PC-3 (cell line): Measurements from ENCODE around the gene ZCCHC14. TPM values are rescaled to one million over a fixed set of nuclear protein-coding genes. Genes with fewer than 3 reads are reported as not detected.

Experiments used
- ATAC-seq: fragments of 200-7000 bp; cut with Tn5 transposase; 2 replicates; pipeline ENCODE4 v1.9.1; 2020; ENCODE audit warnings: mild to moderate bottlenecking, moderate library complexity
- BruUV-seq: library from RNA; stranded (reverse); fragments of 400-500 nt; replicated peaks from 2 replicates; lab custom pipeline; 2021; lab: Mats Ljungman, UMichigan
- CTCF ChIA-PET: fragments of 300-600 bp; sonication (Branson Sonifier 250); formaldehyde crosslinking; loops from one replicate; lab custom pipeline; 2022; ENCODE audit warnings: antibody characterized with exemption; lab: Charles Lee
- POLR2A ChIA-PET: fragments of 300-600 bp; sonication (Branson Sonifier 250); formaldehyde crosslinking; loops from one replicate; lab custom pipeline; 2022; ENCODE audit warnings: antibody characterized with exemption; ENCODE audit not compliant: unreplicated experiment; lab: Charles Lee
- DNase-seq: peaks from one replicate; pipeline ENCODE4 v3.0.0-alpha.2; 2015
- H2AFZ ChIP-seq: fragments of 300-600 bp; sonication (generic); 2 replicates; pipeline ENCODE4 v1.6.0; 2016; ENCODE audit warnings: antibody characterized with exemption, low read length
- H3F3A ChIP-seq: fragments of 300-600 bp; sonication (generic); one replicate; pipeline ENCODE4 v1.6.0; 2017; ENCODE audit warnings: antibody characterized with exemption, low read length, control low read depth, mild to moderate bottlenecking; ENCODE audit not compliant: unreplicated experiment
- H3K27ac ChIP-seq: fragments of 300-600 bp; sonication (generic); 2 replicates; pipeline ENCODE4 v1.5.1; 2016; ENCODE audit warnings: mild to moderate bottlenecking, low read length
- H3K27me3 ChIP-seq: fragments of 300-600 bp; sonication (generic); 2 replicates; pipeline ENCODE4 v1.6.1; 2016; ENCODE audit warnings: low read length, mixed read lengths
- H3K36me3 ChIP-seq: fragments of 300-600 bp; sonication (generic); 2 replicates; pipeline ENCODE4 v1.6.1; 2016; ENCODE audit warnings: low read depth, mixed run types, low read length, mixed read lengths
- H3K4me1 ChIP-seq: fragments of 300-600 bp; sonication (generic); 2 replicates; pipeline ENCODE4 v1.5.1; 2016; ENCODE audit warnings: low read length; ENCODE audit not compliant: insufficient read depth
- H3K4me2 ChIP-seq: fragments of 300-600 bp; sonication (generic); 2 replicates; pipeline ENCODE4 v1.6.0; 2016; ENCODE audit warnings: low read length
- H3K4me3 ChIP-seq: fragments of 300-600 bp; sonication (generic); 2 replicates; pipeline ENCODE4 v1.5.1; 2016; ENCODE audit warnings: mild to moderate bottlenecking, low read length, mixed read lengths
- H3K79me2 ChIP-seq: fragments of 300-600 bp; sonication (generic); 2 replicates; pipeline ENCODE4 v1.6.1; 2017; ENCODE audit warnings: low read length, mixed read lengths
- H3K9ac ChIP-seq: fragments of 300-600 bp; sonication (generic); 2 replicates; pipeline ENCODE4 v1.6.0; 2016; ENCODE audit warnings: mild to moderate bottlenecking, low read length
- H3K9me2 ChIP-seq: fragments of 300-600 bp; sonication (generic); replicated peaks from 2 replicates; pipeline ENCODE4 v1.6.1; 2016; ENCODE audit warnings: mixed run types, low read length, mixed read lengths
- H3K9me3 ChIP-seq: fragments of 300-600 bp; sonication (generic); 2 replicates; pipeline ENCODE4 v1.6.1; 2016; ENCODE audit warnings: low read length, mixed read lengths
- H4K20me1 ChIP-seq: fragments of 300-600 bp; sonication (generic); 2 replicates; pipeline ENCODE4 v1.6.1; 2016; ENCODE audit warnings: low read length, mixed read lengths
- CTCF ChIP-seq: fragments of 300-600 bp; sonication (generic); conservative IDR thresholded peaks from 2 replicates; pipeline ENCODE4 v1.5.1; 2017; ENCODE audit warnings: antibody characterized with exemption, low read depth, mild to moderate bottlenecking, low read length
- EZH2 ChIP-seq: fragments of 300-600 bp; sonication (generic); IDR thresholded peaks from one replicate; pipeline ENCODE4 v1.6.1; 2017; ENCODE audit warnings: antibody characterized with exemption, mild to moderate bottlenecking, low read length; ENCODE audit not compliant: unreplicated experiment
- EZH2phosphoT487 ChIP-seq: fragments of 300-600 bp; sonication (generic); IDR thresholded peaks from 2 replicates; pipeline ENCODE4 v1.6.1; 2018; ENCODE audit warnings: mild to moderate bottlenecking, antibody characterized with exemption, low read length, borderline replicate concordance
- intact Hi-C: fragments of 100-400 bp; cut with micrococcal nuclease; formaldehyde crosslinking; loops from 2 replicates; pipeline ENCODE4 v1.9.0; 2023
- total RNA-seq: library from RNA; depleted of rRNA; stranded (reverse); fragments of >200 nt; gene quantifications from 2 replicates; pipeline ENCODE4 v1.2.3, GENCODE V29; 2014

Gene ZCCHC14
- total RNA-seq, 1 experiment from 2014 or later: 5.3 TPM

- CTCF ChIA-PET: no interaction called here
- no peak for DNase-seq
Measured at GRCh38 chr16:87384162-87384874, 108.5 kb downstream of the ZCCHC14 start.

GRCh38 chr16:87383505-87384161 is 109.2 kb downstream of the ZCCHC14 start, which contains the start of gene FBXO31:
FBXO31 (minus strand) TSS chr16:87383776; CDS start chr16:87383744, 32 bp downstream.
- Histone ChIP-seq H3F3A (no peaks in the 10 kb centered on the region), H4K20me1 (peaks cover 19% of the 10 kb centered on the region; the same call in 1 of the 2 replicates), H3K9me2 (no peaks in the 10 kb centered on the region), H3K4me2 (peak within 1 kb of the TSS; percentile 73), H2AFZ (peak within 1 kb of the TSS; percentile 61; the same call in 1 of the 2 replicates), H3K27ac (no peak within 1 kb of the TSS), H3K9me3 (no peaks in the 10 kb centered on the region), H3K4me1 (peaks cover 20% of the 10 kb centered on the region), H3K9ac (peak within 1 kb of the TSS; percentile 76), H3K27me3 (no peaks in the 10 kb centered on the region), H3K4me3 (peak within 1 kb of the TSS; percentile 81), H3K36me3 (no peaks in the 10 kb centered on the region), H3K79me2 (peaks cover 44% of the 10 kb centered on the region)
- no TSS peak for BruUV-seq
- intact Hi-C loops: no loop called here
- TF ChIP-seq EZH2 (no peak), EZH2phosphoT487 (no peak), CTCF (no peak)
- POLR2A ChIA-PET: interaction anchor here (0.6 to 0.7 kb wide), 2 partner anchors 52 to 82 kb away, joined by 3 to 4 read pairs; no protein-coding TSS in a partner anchor
- DNase-seq (peak; percentile 64), ATAC-seq (peak; percentile 64)
- CTCF ChIA-PET: no interaction called here

More at GRCh38 chr16:87384162-87384874, 108.5 kb downstream of the ZCCHC14 start:
- H3F3A ChIP-seq: no peaks in the 10 kb centered on the region
- H3K4me3 ChIP-seq: peak overlapping the region; percentile 81
- no peak for ATAC-seq
- no peaks in the 10 kb centered on the region for H3K27me3 ChIP-seq
- H4K20me1 ChIP-seq: peaks cover 19% of the 10 kb centered on the region; the same call in 1 of the 2 replicates
- intact Hi-C loops: no loop called here
- POLR2A ChIA-PET: interaction anchor here (0.6 kb wide), 1 partner anchor 81 kb away, joined by 3 read pairs; no protein-coding TSS in a partner anchor
- H2AFZ ChIP-seq: peak overlapping the region; percentile 61; the same call in 1 of the 2 replicates
- peak overlapping the region; percentile 63 for H3K4me2 ChIP-seq
- TF ChIP-seq CTCF (no peak), EZH2phosphoT487 (no peak), EZH2 (no peak)
- H3K9ac ChIP-seq: no peak overlapping the region
- BruUV-seq: no TSS peak
- H3K9me3 ChIP-seq: no peaks in the 10 kb centered on the region
- H3K4me1 ChIP-seq: peaks cover 26% of the 10 kb centered on the region
- H3K9me2 ChIP-seq: no peaks in the 10 kb centered on the region
- H3K36me3 ChIP-seq: no peaks in the 10 kb centered on the region
- peaks cover 38% of the 10 kb centered on the region for H3K79me2 ChIP-seq
- H3K27ac ChIP-seq: no peak overlapping the region
